Astrocyte of the cerebellum (primary cell): Measurements from ENCODE around the gene DAO.

Experiments used
- DNase-seq: peaks from one replicate; pipeline ENCODE4 v3.0.0-alpha.2; 2011; ENCODE audit warnings: low read depth
- H3K4me3 ChIP-seq: 2 replicates; pipeline ENCODE4 v1.5.1; 2011; ENCODE audit warnings: mild to moderate bottlenecking, low read depth, low read length, moderate library complexity
- CTCF ChIP-seq: IDR thresholded peaks from 2 replicates; pipeline ENCODE4 v1.5.1; 2012; ENCODE audit warnings: low read length, low read depth, moderate library complexity, mild to moderate bottlenecking; ENCODE audit errors: missing control alignments
- in situ Hi-C: cut with HindIII; loops from 2 replicates; pipeline ENCODE4 v1.10.0; 2017; ENCODE audit warnings: low sequenced_read_pairs

DAO gene

GRCh38 chr12:108938247-108938924 lies 58.5 kb downstream of the DAO start:
- no peak for TF ChIP-seq CTCF
- in situ Hi-C loops, result no loop called here
- H3K4me3 ChIP-seq, result no peak overlapping the region
- DNase-seq, result no peak

GRCh38 chr12:108939594-108939993 lies 59.7 kb downstream of the DAO start:
- TF ChIP-seq CTCF, result no peak

GRCh38 chr12:108940138-108940537 lies 60.2 kb downstream of the DAO start:
- in situ Hi-C loops, result no loop called here
- TF ChIP-seq CTCF, result no peak
- no peak overlapping the region for H3K4me3 ChIP-seq
- DNase-seq, result no peak

More at GRCh38 chr12:108939594-108939993, 59.7 kb downstream of the DAO start:
- DNase-seq, result no peak
- H3K4me3 ChIP-seq, result no peak overlapping the region
- in situ Hi-C loops, result no loop called here

- no peak for DNase-seq
- TF ChIP-seq CTCF, result no peak
- H3K4me3 ChIP-seq, result no peak overlapping the region
- in situ Hi-C loops, result no loop called here
Measured at GRCh38 chr12:108947097-108947496, 67.2 kb downstream of the DAO start.

GRCh38 chr12:108948367-108948766 lies 68.5 kb downstream of the DAO start:
- TF ChIP-seq CTCF, result no peak
- in situ Hi-C loops, result no loop called here
- H3K4me3 ChIP-seq, result no peak overlapping the region
- DNase-seq, result no peak

- TF ChIP-seq CTCF, result no peak
- in situ Hi-C loops, result no loop called here
- DNase-seq, result no peak
- H3K4me3 ChIP-seq, result no peak overlapping the region
Measured at GRCh38 chr12:108949976-108950375, 70.1 kb downstream of the DAO start.
